Measurements from ENCODE around the gene PHACTR1.
"Not testable (repeated sequence)": the region's sequence is repeated elsewhere in the genome, so short reads cannot be mapped to it uniquely, and the experiment has no call there.

PHACTR1 gene

GRCh38 chr6:12718015-12718414, 1.4 kb downstream of the PHACTR1 start:
- no peak for DNase-seq (ENCODE audit: extremely low spot score)
- TF ChIP-seq NFRKB (IDR thresholded peaks at IDR 0.05) (no peak), PKNOX1 (IDR thresholded peaks at IDR 0.05) (no peak), HDGF (IDR thresholded peaks at IDR 0.05; ENCODE audit: borderline replicate concordance) (no peak), TARDBP (IDR thresholded peaks at IDR 0.05) (no peak), SUZ12 (IDR thresholded peaks at IDR 0.05) (no peak), CTBP1 (IDR thresholded peaks at IDR 0.05; ENCODE audit: borderline replicate concordance) (no peak), BHLHE40 (IDR thresholded peaks at IDR 0.05; ENCODE audit: borderline replicate concordance) (no peak), SP1 (IDR thresholded peaks at IDR 0.05) (no peak), FOXM1 (IDR thresholded peaks at IDR 0.05; ENCODE audit: borderline replicate concordance) (no peak), FOXK2 (IDR thresholded peaks at IDR 0.05) (no peak), L3MBTL2 (conservative IDR thresholded peaks at IDR 0.05) (no peak), FOXA1 (IDR thresholded peaks at IDR 0.05) (no peak), ARNT (IDR thresholded peaks at IDR 0.05) (no peak), LEF1 (IDR thresholded peaks at IDR 0.05; ENCODE audit: borderline replicate concordance) (no peak), ELF4 (IDR thresholded peaks at IDR 0.05) (no peak), ZNF384 (IDR thresholded peaks at IDR 0.05) (no peak)
- CTCF ChIA-PET = no interaction called here
- POLR2A ChIA-PET = interaction anchor here (0.6 kb wide), 1 partner anchor 548 kb away, joined by 3 read pairs; no protein-coding TSS in a partner anchor

- TF ChIP-seq FOXM1 (IDR thresholded peaks at IDR 0.05; ENCODE audit: borderline replicate concordance) (no peak), LEF1 (IDR thresholded peaks at IDR 0.05; ENCODE audit: borderline replicate concordance) (no peak), NFRKB (IDR thresholded peaks at IDR 0.05) (no peak), SUZ12 (IDR thresholded peaks at IDR 0.05) (no peak), CTBP1 (IDR thresholded peaks at IDR 0.05; ENCODE audit: borderline replicate concordance) (no peak), ELF4 (IDR thresholded peaks at IDR 0.05) (no peak), FOXA1 (IDR thresholded peaks at IDR 0.05) (no peak), SP1 (IDR thresholded peaks at IDR 0.05) (no peak), L3MBTL2 (conservative IDR thresholded peaks at IDR 0.05) (no peak)
- ChIA-PET CTCF (no interaction called here), POLR2A (no interaction called here)
- no peak for DNase-seq (ENCODE audit: extremely low spot score)
Observed at GRCh38 chr6:12719017-12719416, 2.5 kb downstream of the PHACTR1 start.

GRCh38 chr6:12720310-12720709, 3.7 kb downstream of the PHACTR1 start:
- POLR2A ChIA-PET = no interaction called here
- CTCF ChIA-PET = no interaction called here
- TF ChIP-seq HDGF (IDR thresholded peaks at IDR 0.05; ENCODE audit: borderline replicate concordance) (no peak), SP1 (IDR thresholded peaks at IDR 0.05) (no peak), FOXM1 (IDR thresholded peaks at IDR 0.05; ENCODE audit: borderline replicate concordance) (no peak), PKNOX1 (IDR thresholded peaks at IDR 0.05) (no peak), FOXA1 (IDR thresholded peaks at IDR 0.05) (no peak), NFRKB (IDR thresholded peaks at IDR 0.05) (no peak), L3MBTL2 (conservative IDR thresholded peaks at IDR 0.05) (no peak)

GRCh38 chr6:12725263-12725662, 8.7 kb downstream of the PHACTR1 start:
- DNase-seq (ENCODE audit: extremely low spot score) = no peak
- POLR2A ChIA-PET = no interaction called here
- CTCF ChIA-PET = no interaction called here
- no peak for TF ChIP-seq ZNF384 (IDR thresholded peaks at IDR 0.05)
- no peak for TF ChIP-seq HDGF (IDR thresholded peaks at IDR 0.05; ENCODE audit: borderline replicate concordance)
- TF ChIP-seq SP1 (IDR thresholded peaks at IDR 0.05) = no peak
- no peak for TF ChIP-seq TARDBP (IDR thresholded peaks at IDR 0.05)
- no peak for TF ChIP-seq SUZ12 (IDR thresholded peaks at IDR 0.05)
- no peak for TF ChIP-seq FOXA1 (IDR thresholded peaks at IDR 0.05)
- TF ChIP-seq FOXM1 (IDR thresholded peaks at IDR 0.05; ENCODE audit: borderline replicate concordance) = no peak
- no peak for TF ChIP-seq PKNOX1 (IDR thresholded peaks at IDR 0.05)
- no peak for TF ChIP-seq LEF1 (IDR thresholded peaks at IDR 0.05; ENCODE audit: borderline replicate concordance)
- no peak for TF ChIP-seq NFRKB (IDR thresholded peaks at IDR 0.05)
- no peak for TF ChIP-seq L3MBTL2 (conservative IDR thresholded peaks at IDR 0.05)
- no peak for TF ChIP-seq FOXK2 (IDR thresholded peaks at IDR 0.05)
- no peak for TF ChIP-seq ELF4 (IDR thresholded peaks at IDR 0.05)
- TF ChIP-seq ARNT (IDR thresholded peaks at IDR 0.05) = no peak
- no peak for TF ChIP-seq BHLHE40 (IDR thresholded peaks at IDR 0.05; ENCODE audit: borderline replicate concordance)
- no peak for TF ChIP-seq CTBP1 (IDR thresholded peaks at IDR 0.05; ENCODE audit: borderline replicate concordance)

More at GRCh38 chr6:12720310-12720709, 3.7 kb downstream of the PHACTR1 start:
- no peak for DNase-seq (ENCODE audit: extremely low spot score)

- TF ChIP-seq FOXA1 (IDR thresholded peaks at IDR 0.05) (no peak), PKNOX1 (IDR thresholded peaks at IDR 0.05) (no peak), HDGF (IDR thresholded peaks at IDR 0.05; ENCODE audit: borderline replicate concordance) (no peak), BHLHE40 (IDR thresholded peaks at IDR 0.05; ENCODE audit: borderline replicate concordance) (no peak), CTBP1 (IDR thresholded peaks at IDR 0.05; ENCODE audit: borderline replicate concordance) (no peak)
- CTCF ChIA-PET = no interaction called here
- POLR2A ChIA-PET = no interaction called here
- no peak for DNase-seq (ENCODE audit: extremely low spot score)
Observed at GRCh38 chr6:12729467-12729866, 12.9 kb downstream of the PHACTR1 start.

- DNase-seq (ENCODE audit: extremely low spot score); POLR2A ChIA-PET; CTCF ChIA-PET: not testable (repeated sequence)
Observed at GRCh38 chr6:12730809-12731208, 14.2 kb downstream of the PHACTR1 start.
